ENCODE measurements around the gene LENG1.
A peak's percentile ranks its signal among the peaks of the same experiment; 100 is the strongest.
"Not testable (repeated sequence)": the region's sequence is repeated elsewhere in the genome, so short reads cannot be mapped to it uniquely, and the experiment has no call there.

Gene LENG1

DNA sequence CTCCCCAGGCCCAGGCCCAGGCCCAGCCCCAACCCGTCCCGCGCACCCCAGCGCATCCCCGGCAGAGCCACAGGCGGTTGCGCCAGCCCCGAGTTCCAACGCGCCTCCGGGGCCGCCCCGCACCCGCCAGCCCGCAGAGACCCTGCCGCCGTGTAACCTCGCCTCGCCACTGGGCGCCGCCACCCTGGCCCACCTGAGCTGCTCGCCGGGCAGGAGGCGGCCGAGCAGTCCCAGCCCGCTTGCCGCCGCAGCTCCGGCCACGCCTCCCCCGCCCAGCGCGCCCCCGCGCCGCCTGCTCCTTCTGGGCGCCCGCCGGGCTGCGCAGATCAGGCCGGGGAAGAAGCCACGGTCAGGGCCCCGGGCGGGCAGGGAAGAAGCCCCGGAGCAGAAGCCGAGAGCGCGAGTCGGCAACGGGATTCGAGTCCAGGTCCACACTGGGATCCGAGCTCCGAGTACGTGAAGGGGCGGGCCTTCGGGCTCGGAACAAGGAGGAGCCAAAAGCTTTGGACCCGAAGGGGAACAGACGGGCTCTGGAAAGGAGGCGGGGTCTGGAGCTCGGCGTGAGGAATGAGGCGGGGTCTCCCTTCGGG lies 29.7 kb upstream of the LENG1 start, which contains the start of gene MBOAT7:
Gene MBOAT7, minus strand, starts transcription at position 436 of the 590 bp plus-strand sequence. CDS start 1,072 bp downstream, outside the sequence.
- DNase-seq: no peak

DNA sequence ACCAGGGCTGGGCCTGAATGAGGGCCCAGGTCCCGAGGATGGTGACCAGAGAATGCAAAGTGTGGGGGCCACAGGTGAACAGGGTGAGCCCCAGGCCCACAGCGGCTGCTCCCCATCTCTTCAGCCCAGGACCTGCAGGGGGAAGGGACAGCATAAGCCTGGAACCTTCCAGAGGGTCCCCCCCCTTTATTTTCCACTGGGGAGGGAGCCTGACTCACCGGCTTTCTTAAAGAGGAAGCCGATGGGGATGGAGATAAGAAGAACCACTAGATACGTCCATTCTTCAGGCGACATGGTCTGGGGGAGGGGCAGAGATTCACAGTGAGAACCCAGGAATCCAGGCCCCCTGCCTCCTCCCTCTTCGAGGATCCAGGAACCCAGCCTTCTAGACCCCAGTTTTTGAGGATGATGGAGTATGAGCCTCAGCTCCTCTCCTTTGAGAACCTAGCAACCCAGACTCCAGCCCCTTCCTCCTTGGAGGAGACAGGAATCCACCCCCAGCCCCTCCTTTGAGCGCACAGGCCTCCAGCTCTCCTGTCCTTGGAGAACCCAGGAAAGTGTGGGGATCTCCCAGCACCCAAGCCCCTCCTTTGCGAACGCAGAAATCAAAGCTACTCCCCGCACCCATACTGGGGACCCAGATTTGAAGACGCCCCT lies 28.8 kb upstream of the LENG1 start:
- no peak for DNase-seq

DNA sequence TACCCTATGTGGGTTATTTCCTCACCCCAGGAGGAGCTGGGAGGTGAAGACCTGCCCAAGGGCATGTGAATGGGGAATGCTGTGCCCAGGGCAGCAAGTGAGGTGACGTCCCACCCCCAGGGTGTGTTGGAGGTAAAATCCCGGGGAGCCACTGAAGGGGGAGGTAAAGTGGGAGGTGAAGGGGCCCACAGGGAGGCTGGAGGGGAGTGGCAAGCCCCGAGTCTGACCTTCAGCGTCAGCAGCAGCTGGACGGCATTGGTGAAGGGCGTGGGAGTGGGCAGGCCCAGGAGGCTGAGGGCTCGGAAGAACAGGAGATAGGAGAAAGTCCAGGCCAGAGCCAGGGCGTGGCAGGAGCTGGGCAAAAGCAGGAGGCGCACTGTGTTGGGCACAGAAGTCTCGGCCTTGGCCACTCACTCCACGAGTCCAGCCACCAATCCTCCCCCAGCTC lies 27.4 kb upstream of the LENG1 start:
- no peak for DNase-seq

- no peak for DNase-seq
These were observed 26.8 kb upstream of the LENG1 start for GRCh38 chr19:54186351-54186750.

DNA sequence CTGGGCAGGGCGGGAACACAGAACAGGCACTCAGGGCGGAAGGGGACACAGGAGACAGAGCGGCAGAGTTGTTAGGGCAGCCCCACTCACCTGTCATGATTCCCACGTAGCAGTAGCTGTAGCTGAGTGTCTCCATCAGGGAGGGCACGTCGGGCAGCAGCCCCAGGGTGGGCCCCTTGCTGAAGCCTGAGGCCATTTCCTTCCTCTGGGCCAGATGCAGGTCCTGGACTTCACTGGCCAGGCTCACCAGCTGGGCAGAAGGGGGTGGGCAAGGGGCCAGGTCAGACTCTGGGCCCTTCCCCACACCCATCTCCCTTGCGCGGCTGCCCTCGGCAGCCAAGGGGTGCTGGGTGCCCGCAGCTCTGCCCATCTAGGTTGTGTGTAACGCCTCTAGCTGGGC lies 23.9 kb upstream of the LENG1 start:
- DNase-seq: no peak

- not testable (repeated sequence) for DNase-seq
These were observed 22.4 kb upstream of the LENG1 start for GRCh38 chr19:54181894-54182293.

DNA sequence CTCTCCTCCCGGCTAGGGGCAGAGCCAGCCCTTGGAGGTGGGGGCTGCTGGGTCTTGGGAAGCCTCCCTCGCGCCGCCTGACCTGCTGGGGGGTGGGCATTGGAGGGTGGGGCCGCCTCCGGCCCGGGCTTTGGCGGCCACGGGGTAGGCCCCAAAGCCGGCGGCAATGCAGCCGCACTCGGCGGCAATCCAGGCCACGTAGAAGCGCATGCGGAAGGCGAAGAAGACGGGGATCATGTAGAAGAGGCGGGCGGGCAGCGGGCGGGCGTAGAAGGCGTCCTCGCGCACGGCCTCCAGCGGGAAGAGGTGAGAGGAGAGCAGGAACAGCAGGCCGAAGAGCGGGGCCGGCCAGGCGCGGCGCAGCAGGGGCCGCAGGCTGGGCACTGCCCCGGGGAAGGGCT lies 21.2 kb upstream of the LENG1 start:
- no peak for DNase-seq

DNA sequence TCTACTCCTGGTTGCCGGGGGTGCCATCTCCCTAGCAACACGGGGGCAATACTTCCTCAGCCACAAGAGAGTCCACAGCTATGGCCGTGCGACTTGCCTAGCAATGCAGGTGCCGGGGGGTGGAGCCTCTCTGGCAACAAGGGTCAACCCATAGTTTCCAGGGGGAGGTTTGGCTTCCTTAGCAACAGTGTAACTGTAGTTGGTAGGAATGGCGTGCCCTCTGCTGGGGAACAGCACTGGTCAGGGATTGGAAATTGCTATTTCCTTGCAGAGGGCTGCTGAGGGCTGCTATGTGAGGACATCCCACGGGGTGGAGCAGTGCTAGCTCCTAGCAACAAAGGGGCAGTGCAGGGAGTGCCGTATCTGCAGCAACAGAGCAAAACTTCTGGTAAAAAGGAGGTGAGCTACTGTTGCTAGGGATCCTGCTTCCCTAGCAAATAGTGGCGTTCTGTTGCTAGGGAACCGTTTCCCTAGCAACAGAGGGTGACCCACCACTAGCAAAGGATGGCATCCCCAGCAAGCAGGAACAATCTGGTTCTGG lies 20.5 kb upstream of the LENG1 start:
- peak; percentile 9 for DNase-seq

DNA sequence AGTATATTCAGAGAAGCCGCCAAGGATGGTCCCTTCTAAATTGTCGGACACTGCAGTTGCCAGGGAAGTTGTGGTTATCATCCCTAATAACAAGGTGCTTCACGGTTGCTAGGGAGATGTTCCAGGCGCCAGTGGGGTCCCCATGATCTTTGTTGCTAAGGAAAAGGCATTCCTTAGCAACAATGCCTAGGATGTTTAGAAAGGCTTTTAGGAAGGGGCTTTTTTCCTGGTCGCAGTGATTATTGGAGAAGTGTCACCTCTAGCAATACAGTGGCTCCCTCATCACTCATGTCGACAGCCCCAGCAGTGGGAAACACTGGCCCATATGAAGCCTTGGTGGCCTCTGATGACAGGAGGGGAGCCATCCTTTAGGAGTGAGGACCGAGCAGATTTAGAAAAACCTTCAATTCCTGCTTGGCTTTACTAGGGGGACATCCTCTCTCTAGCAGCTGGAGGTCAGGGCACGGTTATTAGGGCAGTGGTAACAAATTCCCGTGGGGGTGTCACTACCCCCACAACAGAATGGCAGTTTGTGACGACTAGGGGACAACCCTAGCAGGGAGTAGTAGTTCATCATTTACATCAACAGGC lies 19.8 kb upstream of the LENG1 start:
- DNase-seq: no peak

DNA sequence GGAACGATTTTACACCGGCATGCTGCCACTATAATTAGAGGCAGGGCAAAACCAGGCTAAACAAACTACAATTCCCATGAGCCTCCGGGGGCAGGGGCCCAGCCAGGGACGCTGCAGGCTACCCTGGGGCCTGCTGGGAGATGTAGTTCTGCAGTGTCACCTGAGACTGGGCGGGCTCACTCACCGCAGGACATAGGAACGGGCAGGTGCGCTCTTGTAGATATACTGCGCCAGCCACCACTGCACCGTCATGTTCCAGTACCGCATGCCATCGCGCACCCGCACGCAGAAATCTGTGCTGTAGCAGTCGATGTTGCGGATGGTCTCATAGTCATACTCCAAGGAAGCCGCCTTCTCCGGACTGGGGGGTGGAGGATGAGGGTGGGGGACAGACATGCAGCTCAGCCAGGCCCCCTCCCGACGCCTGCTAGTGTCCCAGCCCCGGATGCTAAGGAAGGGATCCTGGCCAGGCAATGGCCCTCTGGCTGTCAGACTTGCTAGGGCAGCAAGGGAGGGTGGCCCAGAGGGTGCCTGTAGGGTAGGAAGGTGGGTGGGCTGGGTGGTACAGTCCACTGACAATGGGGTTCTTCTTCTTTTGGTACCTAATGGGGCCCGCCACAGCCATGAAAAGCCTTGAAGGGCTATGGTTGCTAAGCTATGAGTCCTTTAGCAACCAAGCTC lies 19.2 kb upstream of the LENG1 start:
- peak; percentile 59 for DNase-seq

GRCh38 chr19:54173951-54174834 lies 14.7 kb upstream of the LENG1 start:
- no peak for DNase-seq

GRCh38 chr19:54173359-54173699 lies 13.8 kb upstream of the LENG1 start:
- no peak for DNase-seq

DNA sequence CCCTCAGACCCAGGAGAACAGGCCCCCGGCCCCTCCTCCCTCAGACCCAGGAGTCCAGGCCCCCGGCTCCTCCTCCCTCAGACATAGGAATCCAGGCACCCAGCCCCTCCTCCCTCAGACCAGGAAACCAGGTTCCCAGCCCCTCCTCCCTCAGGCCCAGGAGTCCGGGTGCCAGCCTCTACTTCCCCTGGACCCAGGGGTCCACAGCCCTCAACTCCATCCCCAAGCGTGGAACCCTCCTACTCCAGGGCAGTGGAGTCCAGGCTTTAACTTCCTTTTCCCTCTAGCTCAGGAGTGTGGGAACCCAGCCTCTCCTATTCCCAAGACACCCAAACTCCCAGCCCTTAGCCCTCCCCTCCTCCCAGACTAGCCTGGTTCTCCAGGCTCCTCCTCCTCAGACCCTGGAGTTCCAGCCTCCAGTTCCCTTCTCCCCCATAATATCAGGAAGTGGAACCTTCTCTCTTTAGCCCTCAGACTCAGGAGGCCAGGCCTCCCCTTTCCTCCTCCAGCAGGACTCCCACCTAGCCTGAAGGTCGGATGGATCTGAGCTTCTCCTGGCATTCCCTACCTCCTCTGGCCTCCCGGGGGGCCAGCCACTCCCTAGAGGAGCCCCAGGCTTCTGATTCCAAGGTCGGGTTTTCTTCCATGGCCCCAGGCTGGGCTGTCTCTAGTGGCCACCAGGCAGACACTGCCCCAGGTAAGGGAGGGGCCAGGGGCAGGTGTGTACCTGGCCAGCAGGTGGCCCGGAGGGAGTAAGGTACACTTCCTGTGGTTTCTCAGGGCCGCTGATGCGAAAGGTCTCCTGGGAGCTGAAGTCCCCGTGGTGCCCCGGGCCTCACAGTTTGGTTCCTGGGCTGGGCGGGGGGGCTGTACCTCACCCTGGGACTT lies 13.2 kb upstream of the LENG1 start, which contains the start of gene TMC4:
Gene TMC4, minus strand, starts transcription at position 690 of the 888 bp plus-strand sequence. Its CDS starts 43 bp downstream, at position 647.
- DNase-seq: peak; percentile 88

- not testable (repeated sequence) for DNase-seq
These were observed 12.4 kb upstream of the LENG1 start for GRCh38 chr19:54171736-54172431.

DNA sequence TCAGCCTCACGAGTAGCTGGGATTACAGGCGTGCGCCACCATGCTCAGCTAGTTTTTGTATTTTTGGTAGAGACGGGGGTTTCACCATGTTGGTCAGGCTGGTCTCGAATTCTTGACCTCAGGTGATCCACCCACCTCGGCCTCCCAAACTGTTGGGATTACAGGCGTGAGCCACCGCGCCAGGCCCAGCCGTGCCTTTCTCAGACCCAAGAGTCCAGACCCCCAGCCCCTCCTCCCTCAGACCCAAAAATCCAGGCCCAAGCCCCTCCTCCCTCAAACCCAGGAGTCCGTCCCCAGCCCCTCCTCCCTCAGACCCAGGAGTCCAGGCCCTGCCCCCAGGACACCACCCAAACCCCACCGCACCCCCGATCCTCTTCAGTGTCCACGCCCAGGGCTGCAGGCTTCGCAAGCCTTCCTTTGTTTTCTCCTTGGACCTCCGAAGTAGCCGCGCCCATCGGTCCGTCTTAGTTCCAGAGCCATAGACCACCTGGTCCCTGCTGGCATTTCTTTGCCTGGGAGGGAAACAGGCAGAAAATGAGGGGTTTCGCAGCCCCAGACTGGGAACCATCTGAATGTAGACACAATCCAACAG lies 9.7 kb upstream of the LENG1 start:
- no peak for DNase-seq

GRCh38 chr19:54168174-54168917 lies 8.8 kb upstream of the LENG1 start:
- peak; percentile 80 for DNase-seq

GRCh38 chr19:54165222-54165621 lies 5.7 kb upstream of the LENG1 start:
- DNase-seq: no peak

- DNase-seq: peak; percentile 56
These were observed 5.0 kb upstream of the LENG1 start for GRCh38 chr19:54164369-54165068.

- no peak for DNase-seq
These were observed 3.4 kb upstream of the LENG1 start for GRCh38 chr19:54162884-54163283.
